NOMO-1 (cell line): ENCODE results near the gene MCTP1.
"Not testable (repeated sequence)": the region's sequence is repeated elsewhere in the genome, so short reads cannot be mapped to it uniquely, and the experiment has no call there.

Experiments
- DNase-seq, 2 experiments: peaks; one replicate each; lab custom pipeline; 2025; ENCODE audit not compliant: unreplicated experiment in 2 of 2; lab: John Stamatoyannopoulos, UW

MCTP1 gene

GRCh38 chr5:95256446-95256845, 28.4 kb downstream of the MCTP1 start:
- no peak for DNase-seq

GRCh38 chr5:95252801-95253200, 32.1 kb downstream of the MCTP1 start:
- no peak for DNase-seq

DNA sequence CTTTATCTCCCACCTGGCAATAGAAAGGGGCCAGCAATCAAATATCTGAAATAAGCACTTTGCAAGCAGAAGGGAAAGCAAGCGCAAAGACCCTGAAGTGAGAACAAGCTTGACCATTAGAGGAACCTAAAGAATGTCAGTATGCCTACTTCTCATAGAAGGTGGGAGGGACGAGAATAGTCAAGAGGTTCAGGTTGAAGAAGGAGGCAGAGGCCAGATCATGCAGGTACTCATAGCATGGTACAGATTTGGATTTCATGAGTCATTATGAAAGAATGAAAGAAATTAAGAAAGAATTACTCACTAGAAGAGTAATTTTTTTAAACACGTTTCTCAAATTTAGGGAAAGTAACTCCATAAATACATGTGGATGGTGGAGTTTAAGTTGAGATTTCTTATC, 33.7 kb downstream of the MCTP1 start:
- no peak for DNase-seq

DNA sequence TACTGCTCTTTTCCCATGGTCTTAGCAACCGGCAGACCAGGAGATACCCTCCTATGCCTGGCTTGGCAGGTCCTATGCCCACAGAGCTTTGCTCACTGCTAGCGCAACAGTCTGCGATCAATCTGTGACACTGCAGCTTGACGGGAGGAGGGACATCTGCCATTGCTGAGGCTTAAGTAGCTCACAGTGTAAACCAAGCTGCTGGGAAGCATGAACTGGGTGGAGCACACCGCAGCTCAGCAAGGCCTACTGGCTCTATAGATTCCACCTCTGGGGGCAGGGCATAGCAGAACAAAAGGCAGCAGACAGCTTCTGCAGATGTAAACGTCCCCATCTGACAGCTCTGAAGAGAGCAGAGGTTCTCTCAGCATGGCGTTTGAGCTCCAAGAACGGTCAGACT, 40.4 kb downstream of the MCTP1 start:
- no peak for DNase-seq

- DNase-seq = peak; percentile 31 to 79
Measured at GRCh38 chr5:95241635-95242034, 43.3 kb downstream of the MCTP1 start.

- DNase-seq = no peak
Measured at GRCh38 chr5:95241161-95241560, 43.7 kb downstream of the MCTP1 start.

DNA sequence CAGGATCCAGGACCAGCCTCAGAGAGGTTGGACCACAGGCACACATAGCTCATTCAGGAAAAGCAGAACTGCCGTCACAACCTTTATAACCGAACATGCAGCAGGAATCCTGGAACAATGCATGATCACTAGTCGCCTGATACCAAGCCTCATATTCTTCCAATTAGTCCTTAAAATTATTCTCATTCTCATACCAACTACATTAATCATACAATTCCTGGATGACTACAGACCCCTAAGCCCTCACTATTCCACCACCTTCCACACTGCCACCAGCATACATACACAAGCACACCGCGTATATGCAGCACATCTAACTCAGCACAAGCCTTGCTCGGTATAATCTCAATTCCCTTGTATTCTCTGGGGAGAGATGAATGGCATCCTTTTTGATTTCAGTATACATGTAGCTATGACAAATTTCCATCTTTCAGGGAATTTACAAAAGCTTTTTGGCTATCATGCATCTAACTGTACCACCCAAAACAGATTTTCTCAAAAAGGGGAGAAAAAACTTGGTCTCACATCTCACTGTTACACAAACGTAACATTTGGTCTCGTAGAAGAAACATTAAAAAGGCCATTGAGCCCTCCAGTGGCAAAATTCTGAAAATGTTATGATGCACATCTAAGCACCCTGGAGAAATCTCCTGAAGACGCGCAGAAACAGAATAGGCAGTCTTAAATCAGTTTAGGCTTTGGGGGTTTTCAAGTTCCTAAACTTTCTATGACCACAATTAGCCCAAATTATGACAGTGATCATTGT, 46.2 kb downstream of the MCTP1 start:
- DNase-seq = peak; percentile 2 to 7

DNA sequence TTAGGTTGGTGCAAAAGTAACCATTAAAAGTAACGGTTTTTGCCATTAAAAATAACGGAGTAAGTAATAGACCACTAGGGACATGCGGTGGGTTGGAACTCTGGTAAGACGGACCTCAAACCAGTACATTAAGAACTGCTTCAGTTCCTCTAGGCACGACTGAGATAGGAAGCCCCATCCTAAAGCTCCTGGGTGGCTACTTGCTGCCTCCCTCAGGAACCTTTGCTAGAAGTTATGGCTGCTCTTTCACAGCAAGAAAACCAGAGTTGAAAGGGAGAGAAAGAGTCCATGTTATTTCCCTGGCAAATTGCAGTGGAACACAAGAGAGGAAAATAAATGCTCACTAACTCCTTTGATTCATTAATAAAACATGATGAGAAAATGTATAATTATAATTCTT, 47.6 kb downstream of the MCTP1 start:
- no peak for DNase-seq

DNA sequence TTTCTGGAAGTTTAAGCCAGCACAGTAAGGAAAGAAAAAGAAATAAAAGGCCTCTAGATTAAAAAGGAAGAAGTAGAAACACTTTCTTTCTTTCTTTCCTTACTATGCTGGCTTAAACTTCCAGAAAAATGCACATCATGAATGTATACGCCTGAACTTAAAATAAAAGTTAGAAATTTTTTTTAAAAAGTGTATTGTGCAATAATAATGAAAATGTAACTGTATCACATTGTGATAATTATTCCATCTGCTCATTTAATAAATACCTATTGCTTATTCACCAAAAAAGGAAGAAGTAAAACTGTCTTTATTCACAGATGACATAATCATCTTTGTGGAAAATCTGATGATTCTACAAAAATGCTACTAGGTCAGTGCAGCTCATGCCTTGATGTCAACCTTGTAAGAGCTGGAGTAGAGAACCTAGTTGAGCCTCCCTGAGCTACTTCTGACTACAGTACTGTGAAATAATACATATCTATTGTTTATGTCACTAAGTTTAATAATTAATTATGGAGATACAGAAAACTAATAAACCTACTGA, 49.4 kb downstream of the MCTP1 start:
- peak in 1 of 2 experiments; percentile 14 for DNase-seq

DNA sequence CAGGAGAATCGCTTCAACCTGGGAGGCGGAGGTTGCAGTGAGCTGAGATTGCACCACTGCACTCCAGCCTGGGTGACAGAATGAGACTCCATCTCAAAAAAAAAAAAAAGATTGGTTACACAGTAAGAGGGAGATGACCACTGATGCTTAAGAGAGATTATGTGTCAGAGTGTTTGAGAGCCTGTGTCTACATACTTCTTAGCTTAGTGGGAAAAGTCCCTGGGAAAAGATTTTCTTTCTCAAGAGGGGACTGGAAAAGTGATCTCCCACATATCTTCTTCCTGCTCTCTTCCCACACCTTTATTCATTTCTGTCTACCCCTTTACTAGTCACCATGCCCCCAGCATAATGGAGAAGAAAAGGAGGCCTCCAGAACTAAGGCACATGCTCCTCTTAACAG, 55.2 kb downstream of the MCTP1 start:
- DNase-seq = no peak

DNA sequence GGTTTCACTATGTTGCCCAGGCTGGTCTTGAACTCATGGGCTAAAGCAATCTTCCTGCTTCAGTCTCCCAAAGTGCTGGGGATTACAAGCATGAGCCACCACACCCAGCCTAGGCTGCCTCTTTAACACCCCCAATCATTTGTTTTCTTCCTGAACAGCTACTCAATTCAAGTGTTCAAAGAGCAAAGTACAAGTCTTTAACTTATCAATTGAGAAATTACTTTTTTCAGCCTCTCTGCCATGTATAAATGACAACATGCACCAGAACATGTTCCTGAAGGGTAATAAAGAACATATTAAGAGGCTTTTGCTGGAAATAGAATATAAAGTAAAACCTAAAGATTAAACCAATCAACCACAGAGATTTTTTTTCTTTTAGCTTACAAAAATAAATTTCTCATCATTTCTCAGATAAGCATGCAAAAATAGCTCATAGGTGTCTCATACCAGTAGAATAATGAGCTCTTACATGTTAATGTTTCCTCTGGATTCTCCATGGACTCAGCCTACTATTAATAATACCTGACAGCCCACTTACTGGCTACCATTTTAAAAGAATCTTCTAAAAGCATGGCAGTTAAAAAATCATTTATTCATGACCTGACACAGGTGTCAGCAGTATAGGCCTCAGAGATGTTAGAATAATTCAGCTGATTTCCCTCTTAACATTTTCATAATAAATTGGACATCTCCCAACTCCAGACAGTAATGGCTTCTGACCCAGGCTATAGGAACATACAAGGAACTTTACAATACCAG, 60.0 kb downstream of the MCTP1 start:
- no peak for DNase-seq

- DNase-seq = no peak
Measured at GRCh38 chr5:95223566-95224258, 61.2 kb downstream of the MCTP1 start.

DNA sequence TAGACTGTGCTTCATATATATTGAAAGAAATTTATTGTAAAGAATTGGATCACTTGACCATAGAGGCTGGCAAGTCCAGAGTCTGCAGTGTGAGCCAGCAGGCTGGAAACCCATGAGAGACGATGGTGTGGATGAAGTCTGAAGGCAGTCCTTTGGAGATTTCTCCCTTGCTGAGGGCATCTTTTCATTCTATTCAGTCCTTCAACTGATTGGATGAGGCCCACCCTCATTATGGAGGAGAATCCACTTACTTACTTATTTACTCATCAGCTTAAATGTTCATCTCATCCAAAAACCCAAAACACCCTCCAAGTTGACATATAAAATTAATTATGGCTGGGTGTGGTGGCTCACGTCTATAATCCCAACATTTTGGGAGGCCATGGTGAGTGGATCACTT, 62.1 kb downstream of the MCTP1 start:
- no peak for DNase-seq

GRCh38 chr5:95221234-95221633, 63.7 kb downstream of the MCTP1 start:
- no peak for DNase-seq

- DNase-seq = peak; percentile 11 to 12
Measured at GRCh38 chr5:95220381-95220780, 64.5 kb downstream of the MCTP1 start.

- no peak for DNase-seq
Measured at GRCh38 chr5:95219411-95219810, 65.5 kb downstream of the MCTP1 start.

- no peak for DNase-seq
Measured at GRCh38 chr5:95217881-95218280, 67.0 kb downstream of the MCTP1 start.

DNA sequence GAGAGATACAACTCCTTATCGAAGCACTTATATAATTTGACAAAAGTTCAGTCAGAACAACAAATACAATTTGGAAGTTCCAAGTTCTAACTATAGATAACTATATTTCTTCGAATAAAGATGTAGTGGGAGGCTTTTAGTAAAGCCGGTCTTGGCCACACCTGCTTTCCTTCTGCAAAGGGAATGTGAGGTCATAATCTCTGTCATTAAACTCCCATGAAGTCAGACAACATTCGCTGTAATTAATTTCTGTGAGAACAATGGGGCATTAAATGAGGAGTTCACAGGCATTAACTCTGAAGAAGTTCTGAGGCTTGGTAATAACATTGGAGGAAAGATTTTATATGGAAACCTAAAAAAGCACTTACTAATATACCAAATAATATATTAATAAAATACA, 67.5 kb downstream of the MCTP1 start:
- no peak for DNase-seq

DNA sequence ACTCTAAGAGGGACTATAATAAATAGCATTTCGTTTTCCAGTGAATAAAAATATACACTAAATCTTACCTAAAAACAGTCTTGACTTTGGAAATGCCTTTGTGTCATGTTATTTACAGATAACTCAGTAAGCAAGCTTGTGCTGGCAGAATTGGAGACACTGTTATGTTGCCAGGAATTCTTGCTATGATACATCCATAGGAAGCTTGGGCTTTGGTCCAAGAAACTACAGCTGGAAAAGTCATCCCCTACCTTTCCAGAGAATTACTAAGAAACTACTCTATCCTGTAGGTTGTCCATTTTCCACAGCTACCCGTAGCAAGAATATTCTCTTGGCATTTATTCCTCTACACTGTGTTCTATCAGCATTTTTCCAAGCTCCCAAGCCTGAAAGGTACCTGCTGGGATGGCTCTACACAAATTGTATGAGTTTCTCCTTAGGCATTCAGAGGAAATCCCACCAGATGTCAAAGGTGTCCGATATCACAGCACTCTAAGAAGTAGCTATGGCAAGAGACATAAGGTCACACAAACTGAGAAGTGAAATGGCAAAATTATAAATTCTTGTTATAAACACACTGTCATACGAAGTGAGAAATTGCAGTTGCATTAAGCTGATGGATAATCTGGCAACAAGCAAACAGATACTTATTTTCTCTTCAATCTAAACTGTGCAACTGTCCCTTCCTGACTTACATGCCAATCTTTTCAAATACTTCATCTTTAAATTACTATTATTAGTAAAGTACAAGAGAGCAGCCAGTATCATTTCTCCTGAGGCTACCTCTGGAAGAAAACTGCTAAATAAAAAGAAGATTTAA, 68.5 kb downstream of the MCTP1 start:
- DNase-seq = no peak

GRCh38 chr5:95207811-95208210, 77.1 kb downstream of the MCTP1 start:
- DNase-seq = not testable (repeated sequence)

DNA sequence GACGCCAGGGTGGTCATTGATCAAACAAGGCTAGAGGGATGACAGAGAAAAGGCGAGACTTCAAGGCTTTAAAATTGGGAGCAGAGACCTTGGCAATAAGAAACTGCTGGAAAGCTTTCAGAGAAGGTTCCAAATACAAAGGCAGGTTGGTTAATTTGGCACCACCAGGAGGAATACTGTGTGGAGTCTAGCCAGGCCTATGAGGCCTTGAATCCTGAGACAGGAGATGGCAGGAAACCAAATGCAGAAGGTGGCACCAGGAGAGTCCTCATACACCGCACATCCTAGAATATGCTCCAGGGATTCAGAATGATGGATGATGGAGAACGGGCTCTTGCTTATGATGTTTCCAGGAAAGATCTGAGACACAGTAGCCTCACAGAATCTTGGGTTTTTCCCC, 90.0 kb downstream of the MCTP1 start:
- no peak for DNase-seq
